ENCODE data around the gene SLC2A9.

DNA sequence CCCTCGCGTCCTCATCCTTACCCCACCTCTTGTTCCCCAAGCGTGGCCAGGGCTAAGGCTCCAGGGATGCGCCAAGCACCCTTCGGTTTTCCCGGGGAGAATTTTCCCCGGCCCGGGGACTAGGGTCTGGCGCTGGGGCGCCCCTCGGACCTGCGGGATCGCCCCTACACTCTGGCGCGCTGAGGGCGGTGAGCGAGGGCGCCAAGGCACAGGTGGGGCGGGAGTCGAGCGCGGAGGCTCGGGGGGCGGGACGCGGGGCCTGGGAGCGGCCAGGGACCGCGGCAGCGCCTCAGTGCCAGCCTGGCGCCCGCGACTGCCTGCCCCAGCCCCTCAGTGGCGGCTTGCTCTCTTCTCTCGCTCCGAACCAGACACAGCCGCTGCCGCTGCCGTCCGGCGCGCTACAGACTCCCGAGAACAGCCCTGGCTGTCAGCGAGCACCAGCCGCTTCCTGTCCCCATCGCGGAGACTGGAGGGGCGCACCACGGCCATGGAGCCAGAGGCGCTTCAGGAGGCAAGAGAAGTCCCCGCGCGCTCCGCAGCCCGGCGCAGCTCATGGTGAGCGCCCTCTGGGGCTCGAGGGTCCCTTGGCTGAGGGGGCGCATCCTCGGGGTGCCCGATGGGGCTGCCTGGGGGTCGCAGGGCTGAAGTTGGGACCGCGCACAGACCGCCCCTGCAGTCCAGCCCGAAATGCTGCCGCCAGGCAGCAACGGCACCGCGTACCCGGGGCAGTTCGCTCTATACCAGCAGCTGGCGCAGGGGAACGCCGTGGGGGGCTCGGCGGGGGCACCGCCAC, 239.8 kb downstream of the SLC2A9 start, which contains the start of gene DRD5:
- TF ChIP-seq, protein P1, sequence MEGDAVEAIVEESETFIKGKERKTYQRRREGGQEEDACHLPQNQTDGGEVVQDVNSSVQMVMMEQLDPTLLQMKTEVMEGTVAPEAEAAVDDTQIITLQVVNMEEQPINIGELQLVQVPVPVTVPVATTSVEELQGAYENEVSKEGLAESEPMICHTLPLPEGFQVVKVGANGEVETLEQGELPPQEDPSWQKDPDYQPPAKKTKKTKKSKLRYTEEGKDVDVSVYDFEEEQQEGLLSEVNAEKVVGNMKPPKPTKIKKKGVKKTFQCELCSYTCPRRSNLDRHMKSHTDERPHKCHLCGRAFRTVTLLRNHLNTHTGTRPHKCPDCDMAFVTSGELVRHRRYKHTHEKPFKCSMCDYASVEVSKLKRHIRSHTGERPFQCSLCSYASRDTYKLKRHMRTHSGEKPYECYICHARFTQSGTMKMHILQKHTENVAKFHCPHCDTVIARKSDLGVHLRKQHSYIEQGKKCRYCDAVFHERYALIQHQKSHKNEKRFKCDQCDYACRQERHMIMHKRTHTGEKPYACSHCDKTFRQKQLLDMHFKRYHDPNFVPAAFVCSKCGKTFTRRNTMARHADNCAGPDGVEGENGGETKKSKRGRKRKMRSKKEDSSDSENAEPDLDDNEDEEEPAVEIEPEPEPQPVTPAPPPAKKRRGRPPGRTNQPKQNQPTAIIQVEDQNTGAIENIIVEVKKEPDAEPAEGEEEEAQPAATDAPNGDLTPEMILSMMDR (IDR thresholded peaks at IDR 0.05; ENCODE audit: insufficient read depth, low read length, poor library complexity, severe bottlenecking), result no peak
- TF ChIP-seq EZH2phosphoT487 (conservative IDR thresholded peaks at IDR 0.05; ENCODE audit: low read length), result no peak

All from SU-DHL-6 (cell line).